ENCODE measurements around the gene ATE1. TPM values are rescaled to one million over a fixed set of nuclear protein-coding genes. Genes with fewer than 3 reads are reported as not detected.

The ATE1 gene
- total RNA-seq, 1 donor from 2014 or later: 22.6 TPM

DNA sequence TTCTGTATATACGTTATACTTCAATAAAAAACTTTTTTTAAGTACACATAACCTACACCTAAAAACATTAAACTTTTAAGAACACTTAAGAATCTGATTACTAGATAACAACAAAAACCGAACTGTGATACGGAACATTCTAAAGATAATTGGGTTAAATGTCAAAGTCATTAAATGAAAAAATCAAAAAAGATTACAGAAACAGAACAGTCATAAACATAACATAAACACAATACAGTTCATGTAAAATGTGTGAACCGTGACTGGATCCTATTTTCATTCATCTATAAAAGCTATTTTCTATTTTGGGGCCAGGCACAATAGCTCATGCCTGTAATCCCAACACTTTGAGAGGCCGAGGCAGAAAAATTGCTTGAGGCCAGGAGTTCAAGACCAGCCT is 38.6 kb downstream of the ATE1 start:
- Histone ChIP-seq H3K27ac (ENCODE audit: low read depth, low read length) (no peak overlapping the region), H3K79me2 (ENCODE audit: insufficient read depth, low read length) (no peaks in the 10 kb centered on the region), H3K4me1 (ENCODE audit: insufficient read depth, low read length) (no peaks in the 10 kb centered on the region), H3K4me3 (ENCODE audit: insufficient read depth, low read depth, low read length) (no peak overlapping the region), H3K27me3 (ENCODE audit: insufficient read depth, low read length) (no peaks in the 10 kb centered on the region), H3K9me3 (ENCODE audit: insufficient read depth, low read depth, low read length) (no peaks in the 10 kb centered on the region), H2AFZ (ENCODE audit: low read depth, low read length) (no peak overlapping the region), H4K20me1 (ENCODE audit: insufficient read depth, low read length) (no peaks in the 10 kb centered on the region), H3K9ac (ENCODE audit: low read length) (no peak overlapping the region), H3K36me3 (ENCODE audit: insufficient read depth, low read length) (no peaks in the 10 kb centered on the region), H3K4me2 (ENCODE audit: low read length) (no peak overlapping the region)
- no peak for TF ChIP-seq EZH2 (IDR thresholded peaks at IDR 0.05; ENCODE audit: insufficient read depth, low read length)
- TF ChIP-seq, protein P1, sequence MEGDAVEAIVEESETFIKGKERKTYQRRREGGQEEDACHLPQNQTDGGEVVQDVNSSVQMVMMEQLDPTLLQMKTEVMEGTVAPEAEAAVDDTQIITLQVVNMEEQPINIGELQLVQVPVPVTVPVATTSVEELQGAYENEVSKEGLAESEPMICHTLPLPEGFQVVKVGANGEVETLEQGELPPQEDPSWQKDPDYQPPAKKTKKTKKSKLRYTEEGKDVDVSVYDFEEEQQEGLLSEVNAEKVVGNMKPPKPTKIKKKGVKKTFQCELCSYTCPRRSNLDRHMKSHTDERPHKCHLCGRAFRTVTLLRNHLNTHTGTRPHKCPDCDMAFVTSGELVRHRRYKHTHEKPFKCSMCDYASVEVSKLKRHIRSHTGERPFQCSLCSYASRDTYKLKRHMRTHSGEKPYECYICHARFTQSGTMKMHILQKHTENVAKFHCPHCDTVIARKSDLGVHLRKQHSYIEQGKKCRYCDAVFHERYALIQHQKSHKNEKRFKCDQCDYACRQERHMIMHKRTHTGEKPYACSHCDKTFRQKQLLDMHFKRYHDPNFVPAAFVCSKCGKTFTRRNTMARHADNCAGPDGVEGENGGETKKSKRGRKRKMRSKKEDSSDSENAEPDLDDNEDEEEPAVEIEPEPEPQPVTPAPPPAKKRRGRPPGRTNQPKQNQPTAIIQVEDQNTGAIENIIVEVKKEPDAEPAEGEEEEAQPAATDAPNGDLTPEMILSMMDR (IDR thresholded peaks at IDR 0.05; ENCODE audit: insufficient read depth, low read depth, low read length): no peak
- H3K4me3 Mint-ChIP-seq (ENCODE audit: unreplicated experiment): no peak overlapping the region
- no peaks in the 10 kb centered on the region for H3K9me3 Mint-ChIP-seq (ENCODE audit: unreplicated experiment)
- H3K27me3 Mint-ChIP-seq (ENCODE audit: low read depth, unreplicated experiment): no peaks in the 10 kb centered on the region
- no peak overlapping the region for H3K27ac Mint-ChIP-seq (ENCODE audit: unreplicated experiment)
- H3K4me1 Mint-ChIP-seq (ENCODE audit: low read depth, unreplicated experiment): no peaks in the 10 kb centered on the region
- H3K36me3 Mint-ChIP-seq (ENCODE audit: low read depth, unreplicated experiment): peaks cover 2% of the 10 kb centered on the region
- DNase-seq (ENCODE audit: low read depth) (no peak), FAIRE-seq (no peak)

DNA sequence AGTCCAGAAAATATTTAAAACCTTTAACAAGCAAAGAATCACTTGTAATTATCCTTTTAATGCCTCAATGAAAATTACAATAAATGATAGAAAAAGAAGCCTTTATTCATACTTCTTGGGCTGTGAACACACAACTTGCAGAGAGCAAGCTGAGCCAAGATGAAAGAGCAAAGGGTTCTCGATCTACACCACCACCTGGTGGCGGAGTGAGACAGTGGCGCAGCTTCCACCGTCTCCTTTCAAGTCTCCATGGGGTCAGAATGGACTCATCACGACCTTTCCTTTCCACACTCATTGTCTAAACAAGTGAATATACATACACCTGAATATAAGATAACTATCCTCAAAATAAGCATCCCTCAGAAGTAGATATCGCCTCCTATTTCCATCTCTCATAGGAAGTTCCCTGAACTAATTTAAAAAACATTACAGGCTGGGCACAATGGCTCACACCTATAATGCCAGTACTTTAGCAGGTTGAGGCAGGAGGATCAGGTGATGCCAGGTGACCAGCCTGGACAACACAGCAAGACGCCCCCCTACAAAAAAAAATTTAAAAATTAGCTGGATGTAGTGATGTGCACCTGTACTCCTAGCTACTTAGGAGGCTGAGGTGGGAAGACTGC is 40.7 kb downstream of the ATE1 start:
- no peaks in the 10 kb centered on the region for H3K79me2 ChIP-seq (ENCODE audit: insufficient read depth, low read length)
- H3K4me3 ChIP-seq (ENCODE audit: insufficient read depth, low read depth, low read length): no peak overlapping the region
- H3K4me2 ChIP-seq (ENCODE audit: low read length): no peak overlapping the region
- FAIRE-seq: peak; percentile 59
- no peaks in the 10 kb centered on the region for H3K4me1 ChIP-seq (ENCODE audit: insufficient read depth, low read length)
- no peaks in the 10 kb centered on the region for H3K27me3 ChIP-seq (ENCODE audit: insufficient read depth, low read length)
- TF ChIP-seq, protein P1 (IDR thresholded peaks at IDR 0.05; ENCODE audit: insufficient read depth, low read depth, low read length): peak; percentile 88
- TF ChIP-seq EZH2 (IDR thresholded peaks at IDR 0.05; ENCODE audit: insufficient read depth, low read length): no peak
- no peaks in the 10 kb centered on the region for H3K27me3 Mint-ChIP-seq (ENCODE audit: low read depth, unreplicated experiment)
- H3K4me3 Mint-ChIP-seq (ENCODE audit: unreplicated experiment): no peak overlapping the region
- no peaks in the 10 kb centered on the region for H3K9me3 Mint-ChIP-seq (ENCODE audit: unreplicated experiment)
- no peak overlapping the region for H3K9ac ChIP-seq (ENCODE audit: low read length)
- no peaks in the 10 kb centered on the region for H4K20me1 ChIP-seq (ENCODE audit: insufficient read depth, low read length)
- no peaks in the 10 kb centered on the region for H3K9me3 ChIP-seq (ENCODE audit: insufficient read depth, low read depth, low read length)
- DNase-seq (ENCODE audit: low read depth): peak; percentile 35
- H3K4me1 Mint-ChIP-seq (ENCODE audit: low read depth, unreplicated experiment): no peaks in the 10 kb centered on the region
- H3K27ac Mint-ChIP-seq (ENCODE audit: unreplicated experiment): no peak overlapping the region
- H2AFZ ChIP-seq (ENCODE audit: low read depth, low read length): no peak overlapping the region
- H3K36me3 Mint-ChIP-seq (ENCODE audit: low read depth, unreplicated experiment): no peaks in the 10 kb centered on the region
- H3K27ac ChIP-seq (ENCODE audit: low read depth, low read length): no peak overlapping the region
- no peaks in the 10 kb centered on the region for H3K36me3 ChIP-seq (ENCODE audit: insufficient read depth, low read length)

DNA sequence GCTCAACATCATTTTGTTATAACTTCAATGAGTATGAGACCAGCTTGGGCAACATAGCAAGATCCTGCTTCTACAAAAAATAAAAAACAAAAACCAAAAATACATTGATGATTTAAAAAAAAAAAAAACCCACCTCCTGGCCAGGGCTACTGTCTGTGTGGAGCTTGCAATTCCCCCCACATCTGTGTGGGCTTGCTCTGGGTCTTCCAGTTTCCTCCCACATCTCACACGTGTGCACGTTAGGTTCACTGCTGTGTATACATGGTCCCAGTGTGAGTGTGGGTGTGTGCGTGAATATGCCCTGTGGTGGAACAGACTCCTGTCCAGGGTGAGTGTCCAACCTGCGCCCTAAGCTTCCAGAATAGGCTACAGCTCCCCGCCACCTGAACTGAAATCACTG is 41.6 kb downstream of the ATE1 start:
- H3K27me3 Mint-ChIP-seq (ENCODE audit: low read depth, unreplicated experiment): no peaks in the 10 kb centered on the region
- no peak overlapping the region for H3K4me2 ChIP-seq (ENCODE audit: low read length)
- no peak overlapping the region for H2AFZ ChIP-seq (ENCODE audit: low read depth, low read length)
- H3K36me3 Mint-ChIP-seq (ENCODE audit: low read depth, unreplicated experiment): no peaks in the 10 kb centered on the region
- H3K4me3 Mint-ChIP-seq (ENCODE audit: unreplicated experiment): no peak overlapping the region
- H3K4me1 Mint-ChIP-seq (ENCODE audit: low read depth, unreplicated experiment): no peaks in the 10 kb centered on the region
- H4K20me1 ChIP-seq (ENCODE audit: insufficient read depth, low read length): no peaks in the 10 kb centered on the region
- no peak overlapping the region for H3K9ac ChIP-seq (ENCODE audit: low read length)
- TF ChIP-seq, protein P1 (IDR thresholded peaks at IDR 0.05; ENCODE audit: insufficient read depth, low read depth, low read length): no peak
- TF ChIP-seq EZH2 (IDR thresholded peaks at IDR 0.05; ENCODE audit: insufficient read depth, low read length): no peak
- H3K9me3 ChIP-seq (ENCODE audit: insufficient read depth, low read depth, low read length): no peaks in the 10 kb centered on the region
- H3K27ac Mint-ChIP-seq (ENCODE audit: unreplicated experiment): no peak overlapping the region
- no peak for DNase-seq (ENCODE audit: low read depth)
- no peaks in the 10 kb centered on the region for H3K27me3 ChIP-seq (ENCODE audit: insufficient read depth, low read length)
- no peaks in the 10 kb centered on the region for H3K4me1 ChIP-seq (ENCODE audit: insufficient read depth, low read length)
- peaks cover 3% of the 10 kb centered on the region for H3K36me3 ChIP-seq (ENCODE audit: insufficient read depth, low read length)
- no peaks in the 10 kb centered on the region for H3K9me3 Mint-ChIP-seq (ENCODE audit: unreplicated experiment)
- no peak overlapping the region for H3K27ac ChIP-seq (ENCODE audit: low read depth, low read length)
- no peaks in the 10 kb centered on the region for H3K79me2 ChIP-seq (ENCODE audit: insufficient read depth, low read length)
- FAIRE-seq: no peak
- H3K4me3 ChIP-seq (ENCODE audit: insufficient read depth, low read depth, low read length): no peak overlapping the region
